ENCODE measurements around the gene TEDC2.

TEDC2 gene

DNA sequence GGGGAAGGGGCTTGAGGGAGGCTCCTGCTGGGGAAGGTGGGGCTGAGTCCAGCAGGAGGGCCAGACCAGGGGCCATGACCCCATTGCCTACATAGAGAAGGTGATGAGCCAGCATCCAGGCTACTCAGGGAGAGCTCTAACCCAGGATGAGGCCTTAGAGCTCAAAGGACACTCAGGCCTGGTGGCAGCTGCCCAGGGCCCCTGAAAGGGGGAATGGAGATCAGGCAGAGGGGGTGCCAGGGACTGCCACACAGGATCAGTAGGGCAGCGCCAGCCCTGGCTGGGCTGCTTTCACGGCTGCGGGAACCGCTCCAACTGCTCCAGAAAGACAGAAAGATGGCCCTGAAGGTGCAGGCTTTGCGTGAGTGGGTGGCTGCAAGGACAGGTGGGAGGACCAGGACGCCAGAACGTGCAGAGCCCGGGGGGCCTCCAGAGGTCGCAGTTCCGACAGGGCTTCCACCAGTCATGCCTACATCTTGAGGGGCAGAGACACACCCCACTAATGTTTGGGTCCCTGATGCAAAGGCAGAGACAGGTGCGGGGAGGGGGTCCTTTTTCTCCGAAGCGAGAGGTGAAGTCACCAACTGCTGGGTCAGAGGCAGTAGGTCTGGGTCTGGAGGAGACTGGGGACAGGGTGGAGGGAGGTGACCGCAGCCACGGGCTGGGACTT is 53.0 kb downstream of the TEDC2 start:
- DNase-seq (ENCODE audit: extremely low spot score), result peak; percentile 53
- TF ChIP-seq, protein P1, sequence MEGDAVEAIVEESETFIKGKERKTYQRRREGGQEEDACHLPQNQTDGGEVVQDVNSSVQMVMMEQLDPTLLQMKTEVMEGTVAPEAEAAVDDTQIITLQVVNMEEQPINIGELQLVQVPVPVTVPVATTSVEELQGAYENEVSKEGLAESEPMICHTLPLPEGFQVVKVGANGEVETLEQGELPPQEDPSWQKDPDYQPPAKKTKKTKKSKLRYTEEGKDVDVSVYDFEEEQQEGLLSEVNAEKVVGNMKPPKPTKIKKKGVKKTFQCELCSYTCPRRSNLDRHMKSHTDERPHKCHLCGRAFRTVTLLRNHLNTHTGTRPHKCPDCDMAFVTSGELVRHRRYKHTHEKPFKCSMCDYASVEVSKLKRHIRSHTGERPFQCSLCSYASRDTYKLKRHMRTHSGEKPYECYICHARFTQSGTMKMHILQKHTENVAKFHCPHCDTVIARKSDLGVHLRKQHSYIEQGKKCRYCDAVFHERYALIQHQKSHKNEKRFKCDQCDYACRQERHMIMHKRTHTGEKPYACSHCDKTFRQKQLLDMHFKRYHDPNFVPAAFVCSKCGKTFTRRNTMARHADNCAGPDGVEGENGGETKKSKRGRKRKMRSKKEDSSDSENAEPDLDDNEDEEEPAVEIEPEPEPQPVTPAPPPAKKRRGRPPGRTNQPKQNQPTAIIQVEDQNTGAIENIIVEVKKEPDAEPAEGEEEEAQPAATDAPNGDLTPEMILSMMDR (IDR thresholded peaks at IDR 0.05; ENCODE audit: control extremely low read depth, extremely low read depth, low read depth, missing control alignments), result peak; percentile 31
- POLR2A ChIA-PET, result no interaction called here
- CTCF ChIA-PET, result interaction anchor here (1.0 to 4.2 kb wide), 3 partner anchors 12 to 318 kb away, joined by 3 to 24 read pairs (median 6); partner anchors contain the start of gene NTN3

DNA sequence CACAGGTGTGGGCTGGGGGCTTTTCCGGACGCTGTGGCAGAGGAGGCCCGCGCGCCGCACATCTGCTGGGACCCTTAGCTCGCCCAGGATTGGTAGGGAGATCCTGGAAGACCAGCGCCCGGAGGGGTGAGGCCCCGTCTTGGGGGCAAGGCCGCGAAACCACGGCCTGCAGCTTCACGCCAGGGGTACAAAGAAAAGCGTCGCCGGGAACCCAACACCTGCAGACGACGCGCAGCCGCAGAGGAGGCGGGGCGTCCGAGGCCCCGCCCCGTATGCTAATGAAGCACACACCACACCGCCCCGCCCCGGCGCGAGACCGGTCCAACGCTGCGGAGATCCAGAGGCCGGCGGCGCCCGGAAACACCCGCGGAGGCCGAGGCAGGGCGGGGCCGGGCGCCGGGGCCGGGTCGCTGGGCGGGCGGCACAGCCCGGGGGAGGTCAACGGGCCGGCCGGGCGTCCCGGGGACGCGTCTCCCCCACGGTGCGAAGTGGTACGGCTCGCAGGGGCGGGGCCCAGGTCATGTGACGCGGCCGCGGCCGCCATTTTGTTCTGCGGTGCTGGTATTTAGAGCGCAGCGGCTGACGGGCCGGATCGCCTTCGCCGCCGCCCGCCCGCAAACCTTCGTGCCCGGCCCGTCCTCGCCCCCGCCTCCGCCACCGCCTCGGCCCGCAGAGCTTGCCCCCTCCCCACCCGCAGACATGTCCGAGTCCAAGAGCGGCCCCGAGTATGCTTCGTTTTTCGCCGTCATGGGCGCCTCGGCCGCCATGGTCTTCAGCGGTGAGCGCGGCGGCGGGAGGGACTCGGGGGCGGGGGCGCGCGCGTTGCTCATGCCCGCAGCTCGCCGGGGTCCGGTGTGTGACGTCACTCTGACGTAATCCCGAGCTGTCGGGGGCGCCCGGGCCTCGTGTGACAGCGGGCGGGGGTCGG is 53.8 kb downstream of the TEDC2 start, which contains the start of gene ATP6V0C:
Gene ATP6V0C, plus strand, starts transcription at position 548 of the 928 bp plus-strand sequence. Its CDS starts 152 bp downstream, at position 700.
- TF ChIP-seq, protein P1 (IDR thresholded peaks at IDR 0.05; ENCODE audit: control extremely low read depth, extremely low read depth, low read depth, missing control alignments), result no peak
- DNase-seq (ENCODE audit: extremely low spot score), result peak; percentile 97
- ChIA-PET CTCF (interaction anchor here (1.0 kb wide), 1 partner anchor 43 kb away, joined by 3 read pairs; the partner anchor contains the start of gene NTN3), POLR2A (interaction anchor here (0.5 to 0.6 kb wide), 2 partner anchors 31 to 239 kb away, joined by 3 to 6 read pairs; partner anchors contain the start of gene SRRM2)
